ENCODE results near the gene C11orf58.

DNA sequence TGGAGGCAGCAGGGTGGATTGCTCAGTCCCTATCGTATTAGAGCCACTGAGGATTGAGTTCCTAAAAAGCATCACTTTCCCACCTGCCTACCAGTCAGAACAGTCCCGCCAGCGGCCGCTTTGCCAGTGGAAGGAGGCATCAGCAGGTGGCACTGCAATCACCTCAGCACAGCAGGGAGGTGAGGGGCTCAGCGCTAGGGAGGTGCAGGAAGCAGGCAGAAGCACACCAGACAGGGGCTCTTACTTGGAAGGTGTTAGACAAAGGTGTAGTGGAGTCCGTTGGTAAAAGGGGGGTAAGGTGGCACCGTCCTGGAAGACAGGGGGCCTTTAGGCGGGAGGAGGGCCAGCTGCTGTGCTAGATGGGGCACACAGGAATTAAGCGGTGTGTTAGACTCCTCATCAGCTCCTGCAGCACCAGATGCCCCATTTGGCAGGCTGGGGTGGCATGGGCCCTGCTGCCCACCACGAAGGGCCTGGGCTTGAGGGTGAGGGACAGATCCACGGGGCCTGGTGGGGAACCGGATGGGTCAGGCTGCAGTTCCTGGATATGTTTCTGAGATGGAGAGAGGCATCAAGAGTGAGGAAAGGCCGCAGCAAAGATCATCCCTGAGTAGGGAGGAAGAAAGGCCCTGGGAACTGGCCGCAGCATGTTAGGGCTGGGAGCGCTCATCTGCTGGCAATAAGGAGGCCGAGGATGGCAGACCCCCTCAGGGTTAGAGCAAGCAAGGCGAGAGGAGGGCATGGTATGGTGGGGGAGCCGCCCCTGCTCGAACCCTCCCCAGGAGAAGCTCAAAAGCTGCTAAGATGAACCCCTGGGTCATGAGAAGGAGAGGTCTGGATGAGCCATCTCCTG lies 42.5 kb downstream of the C11orf58 start:
- TF ChIP-seq, protein P1, sequence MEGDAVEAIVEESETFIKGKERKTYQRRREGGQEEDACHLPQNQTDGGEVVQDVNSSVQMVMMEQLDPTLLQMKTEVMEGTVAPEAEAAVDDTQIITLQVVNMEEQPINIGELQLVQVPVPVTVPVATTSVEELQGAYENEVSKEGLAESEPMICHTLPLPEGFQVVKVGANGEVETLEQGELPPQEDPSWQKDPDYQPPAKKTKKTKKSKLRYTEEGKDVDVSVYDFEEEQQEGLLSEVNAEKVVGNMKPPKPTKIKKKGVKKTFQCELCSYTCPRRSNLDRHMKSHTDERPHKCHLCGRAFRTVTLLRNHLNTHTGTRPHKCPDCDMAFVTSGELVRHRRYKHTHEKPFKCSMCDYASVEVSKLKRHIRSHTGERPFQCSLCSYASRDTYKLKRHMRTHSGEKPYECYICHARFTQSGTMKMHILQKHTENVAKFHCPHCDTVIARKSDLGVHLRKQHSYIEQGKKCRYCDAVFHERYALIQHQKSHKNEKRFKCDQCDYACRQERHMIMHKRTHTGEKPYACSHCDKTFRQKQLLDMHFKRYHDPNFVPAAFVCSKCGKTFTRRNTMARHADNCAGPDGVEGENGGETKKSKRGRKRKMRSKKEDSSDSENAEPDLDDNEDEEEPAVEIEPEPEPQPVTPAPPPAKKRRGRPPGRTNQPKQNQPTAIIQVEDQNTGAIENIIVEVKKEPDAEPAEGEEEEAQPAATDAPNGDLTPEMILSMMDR (IDR thresholded peaks at IDR 0.05): no peak
- TF ChIP-seq POLR2AphosphoS5 (IDR thresholded peaks at IDR 0.05) (no peak), EP300 (IDR thresholded peaks at IDR 0.05; ENCODE audit: low read depth) (no peak), POLR2A (IDR thresholded peaks at IDR 0.05) (no peak)

Data from transverse colon (tissue), 4 donors.